B cell (primary cell): ENCODE results near the gene BLTP1.

ENCODE experiments used
- CTCF ChIP-seq: fragments of 200-600 bp; IDR thresholded peaks from one replicate; pipeline ENCODE4 v1.8.0; 2022; ENCODE audit warnings: antibody characterized with exemption, mild to moderate bottlenecking
- EZH2 ChIP-seq: IDR thresholded peaks from 2 replicates; pipeline ENCODE4 v1.6.1; 2012; ENCODE audit warnings: borderline replicate concordance, low read depth, mild to moderate bottlenecking, moderate library complexity, low read length; ENCODE audit not compliant: insufficient read depth, poor library complexity, severe bottlenecking

- no peak for TF ChIP-seq CTCF
- TF ChIP-seq EZH2, result no peak
Measured at GRCh38 chr4:122122083-122122482, 30.0 kb upstream of the BLTP1 start.
